Hepatocyte (in vitro differentiated cells): ENCODE results near the gene CLEC16A. TPM values are rescaled to one million over a fixed set of nuclear protein-coding genes. Genes with fewer than 3 reads are reported as not detected.
A peak's percentile ranks its signal among the peaks of the same experiment; 100 is the strongest.

Source experiments
- DNase-seq: peaks from one replicate; pipeline ENCODE4 v3.0.0-alpha.2; 2016; ENCODE audit warnings: low spot score
- H2AFZ ChIP-seq: fragments of 200-600 bp; sonication (generic); 2 replicates; pipeline ENCODE4 v1.6.0; 2016; ENCODE audit warnings: antibody characterized with exemption, mild to moderate bottlenecking
- H3K27ac ChIP-seq: fragments of 200-600 bp; sonication (generic); 2 replicates; pipeline ENCODE4 v1.5.1; 2016; ENCODE audit warnings: mild to moderate bottlenecking
- H3K27me3 ChIP-seq: fragments of 200-600 bp; sonication (generic); 2 replicates; pipeline ENCODE4 v1.6.1; 2016
- H3K36me3 ChIP-seq: fragments of 200-600 bp; sonication (generic); replicated peaks from 2 replicates; pipeline ENCODE4 v1.5.1; 2016; ENCODE audit warnings: low read depth; ENCODE audit not compliant: insufficient read depth
- H3K4me1 ChIP-seq: fragments of 200-600 bp; sonication (generic); 2 replicates; pipeline ENCODE4 v1.5.1; 2016; ENCODE audit warnings: mild to moderate bottlenecking, moderate library complexity; ENCODE audit not compliant: insufficient read depth
- H3K4me2 ChIP-seq: fragments of 200-600 bp; sonication (generic); 2 replicates; pipeline ENCODE4 v1.6.0; 2016
- H3K4me3 ChIP-seq: fragments of 200-600 bp; sonication (generic); 2 replicates; pipeline ENCODE4 v1.5.1; 2016; ENCODE audit warnings: mild to moderate bottlenecking
- H3K79me2 ChIP-seq: fragments of 200-600 bp; sonication (generic); 2 replicates; pipeline ENCODE4 v1.6.0; 2017; ENCODE audit warnings: mild to moderate bottlenecking
- H3K9me2 ChIP-seq: fragments of 200-600 bp; sonication (generic); replicated peaks from 2 replicates; pipeline ENCODE4 v1.6.0; 2017; ENCODE audit warnings: mild to moderate bottlenecking; ENCODE audit not compliant: insufficient read depth
- H3K9me3 ChIP-seq: fragments of 200-600 bp; sonication (generic); 2 replicates; pipeline ENCODE4 v1.5.1; 2016; ENCODE audit warnings: low read depth, mild to moderate bottlenecking
- H4K20me1 ChIP-seq: fragments of 200-600 bp; sonication (generic); 2 replicates; pipeline ENCODE4 v1.6.0; 2016; ENCODE audit warnings: mild to moderate bottlenecking; ENCODE audit not compliant: insufficient read depth, poor library complexity, severe bottlenecking
- CTCF ChIP-seq: fragments of 200-600 bp; sonication (generic); IDR thresholded peaks from 2 replicates; pipeline ENCODE4 v1.5.1; 2016; ENCODE audit warnings: antibody characterized with exemption, mild to moderate bottlenecking; ENCODE audit not compliant: poor library complexity
- EZH2 ChIP-seq: fragments of 200-600 bp; sonication (generic); IDR thresholded peaks from 2 replicates; pipeline ENCODE4 v1.6.1; 2016; ENCODE audit warnings: antibody characterized with exemption, mild to moderate bottlenecking, borderline replicate concordance
- EZH2phosphoT487 ChIP-seq: fragments of 200-600 bp; sonication (generic); IDR thresholded peaks from one replicate; pipeline ENCODE4 v1.6.1; 2018; ENCODE audit warnings: antibody characterized with exemption, mild to moderate bottlenecking, low read depth, moderate library complexity; ENCODE audit not compliant: unreplicated experiment, severe bottlenecking
- WGBS: methylation state at CpG from one replicate; pipeline ENCODE4 v1.1.6; 2016; ENCODE audit warnings: low lambda C conversion rate; ENCODE audit errors: missing lambda C conversion rate; 5-methylcytosine and 5-hydroxymethylcytosine counted together
- polyA plus RNA-seq: library from polyadenylated mRNA; unstranded; fragments of >200 nt; fragmentation: Nextera tagmentation; extraction: Ambion mirVana; gene quantifications from 2 replicates; pipeline ENCODE4 v1.2.1, GENCODE V29; 2016
- total RNA-seq: library from RNA; depleted of rRNA; stranded (reverse); fragments of >200 nt; gene quantifications from 2 replicates; pipeline ENCODE4 v1.2.3, GENCODE V29; 2014

CLEC16A gene
- total and polyA plus RNA-seq, 2 experiments from 2014 or later, result 22.3 to 22.6 TPM

- H3K79me2 ChIP-seq, result no peaks in the 10 kb centered on the region
- no peak for DNase-seq
- WGBS, result 78% methylated on average over 14 of the region's 14 CpGs
Measured at GRCh38 chr16:10978871-10979446, 34.6 kb downstream of the CLEC16A start.

GRCh38 chr16:10979717-10980601 is 35.6 kb downstream of the CLEC16A start:
- no peak overlapping the region for H3K4me2 ChIP-seq
- H3K27me3 ChIP-seq, result no peaks in the 10 kb centered on the region
- no peak overlapping the region for H2AFZ ChIP-seq
- peak; percentile 33 for DNase-seq
- no peaks in the 10 kb centered on the region for H3K79me2 ChIP-seq
- no peak overlapping the region for H3K4me3 ChIP-seq
- WGBS, result 72% methylated on average over 19 of the region's 19 CpGs
- peak overlapping the region; percentile 79 for H3K27ac ChIP-seq
- H3K4me1 ChIP-seq, result peaks cover 14% of the 10 kb centered on the region
- no peaks in the 10 kb centered on the region for H3K36me3 ChIP-seq
- no peaks in the 10 kb centered on the region for H3K9me2 ChIP-seq
- TF ChIP-seq EZH2, result no peak
- no peak for TF ChIP-seq EZH2phosphoT487
- TF ChIP-seq CTCF, result no peak
- no peaks in the 10 kb centered on the region for H3K9me3 ChIP-seq
- no peaks in the 10 kb centered on the region for H4K20me1 ChIP-seq

More at GRCh38 chr16:10978871-10979446, 34.6 kb downstream of the CLEC16A start:
- Histone ChIP-seq H2AFZ (no peak overlapping the region), H4K20me1 (no peaks in the 10 kb centered on the region), H3K4me3 (no peak overlapping the region), H3K36me3 (no peaks in the 10 kb centered on the region), H3K9me2 (no peaks in the 10 kb centered on the region), H3K4me1 (peaks cover 14% of the 10 kb centered on the region), H3K4me2 (no peak overlapping the region), H3K9me3 (no peaks in the 10 kb centered on the region), H3K27ac (peak overlapping the region; percentile 71), H3K27me3 (no peaks in the 10 kb centered on the region)
- no peak for TF ChIP-seq EZH2phosphoT487
- no peak for TF ChIP-seq CTCF
- no peak for TF ChIP-seq EZH2

- DNase-seq, result no peak
- 73% methylated on average over 3 of the region's 3 CpGs for WGBS
- H3K27me3 ChIP-seq, result no peaks in the 10 kb centered on the region
- no peak overlapping the region for H3K4me2 ChIP-seq
- no peaks in the 10 kb centered on the region for H3K79me2 ChIP-seq
- TF ChIP-seq EZH2 (no peak), EZH2phosphoT487 (no peak), CTCF (no peak)
- peaks cover 14% of the 10 kb centered on the region for H3K4me1 ChIP-seq
- H3K36me3 ChIP-seq, result no peaks in the 10 kb centered on the region
- peak overlapping the region; percentile 79 for H3K27ac ChIP-seq
- no peak overlapping the region for H3K4me3 ChIP-seq
- H4K20me1 ChIP-seq, result no peaks in the 10 kb centered on the region
- H3K9me3 ChIP-seq, result no peaks in the 10 kb centered on the region
- no peaks in the 10 kb centered on the region for H3K9me2 ChIP-seq
- H2AFZ ChIP-seq, result no peak overlapping the region
Measured at GRCh38 chr16:10980813-10981212, 36.4 kb downstream of the CLEC16A start.
